Measurements from ENCODE around the gene CHEK2.
A peak's percentile ranks its signal among the peaks of the same experiment; 100 is the strongest.
"Not testable (repeated sequence)": the region's sequence is repeated elsewhere in the genome, so short reads cannot be mapped to it uniquely, and the experiment has no call there.

Gene CHEK2

DNA sequence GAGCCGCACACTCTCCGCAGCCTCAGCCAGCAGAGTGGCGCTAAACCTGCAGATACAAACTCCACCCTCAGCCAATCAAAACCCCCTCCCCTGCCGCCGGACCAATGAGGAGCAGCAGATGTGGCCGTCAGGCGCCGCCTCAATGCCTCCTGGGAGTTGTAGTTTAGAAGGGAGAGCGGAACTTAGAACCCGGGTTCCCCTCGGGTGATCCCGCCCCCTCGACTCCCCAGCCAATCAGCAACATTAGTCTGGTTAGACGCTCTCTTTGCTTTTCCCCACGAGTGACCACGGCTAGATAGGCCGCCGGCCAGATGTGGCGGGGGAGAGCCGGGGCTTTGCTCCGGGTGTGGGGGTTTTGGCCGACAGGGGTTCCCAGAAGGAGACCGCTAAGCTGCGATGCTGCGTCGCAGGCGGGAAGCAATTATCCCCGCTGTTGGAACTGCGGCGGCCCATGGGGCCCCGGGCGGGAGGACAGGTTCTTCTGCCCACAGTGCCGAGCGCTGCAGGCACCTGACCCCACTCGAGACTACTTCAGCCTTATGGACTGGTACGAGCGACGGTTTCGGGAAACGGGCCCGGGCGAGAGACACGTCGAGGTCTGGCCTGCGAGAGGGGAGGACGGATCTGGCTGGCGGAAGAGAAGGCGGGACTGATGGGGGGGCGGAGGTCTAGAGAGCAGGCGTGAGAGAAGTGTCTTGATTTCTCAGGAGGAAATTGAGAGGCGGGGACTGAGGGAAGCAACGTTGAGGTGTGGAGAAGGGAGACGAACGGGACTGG, at the start of gene CHEK2, which contains the start of gene HSCB:
CHEK2 (minus strand) TSS at position 36 of the 777 bp plus-strand sequence. CDS start 7,099 bp downstream, outside the sequence.
HSCB (plus strand) TSS at position 255 of the 777 bp plus-strand sequence; CDS start at position 312, 57 bp downstream.
- peak; percentile 100 for DNase-seq (ENCODE audit: low spot score)

GRCh38 chr22:28791124-28791523, 49.5 kb upstream of the CHEK2 start:
- no peak for DNase-seq (ENCODE audit: low spot score)

- DNase-seq (ENCODE audit: low spot score): no peak
Measured at GRCh38 chr22:28788601-28789000, 47.0 kb upstream of the CHEK2 start.

DNA sequence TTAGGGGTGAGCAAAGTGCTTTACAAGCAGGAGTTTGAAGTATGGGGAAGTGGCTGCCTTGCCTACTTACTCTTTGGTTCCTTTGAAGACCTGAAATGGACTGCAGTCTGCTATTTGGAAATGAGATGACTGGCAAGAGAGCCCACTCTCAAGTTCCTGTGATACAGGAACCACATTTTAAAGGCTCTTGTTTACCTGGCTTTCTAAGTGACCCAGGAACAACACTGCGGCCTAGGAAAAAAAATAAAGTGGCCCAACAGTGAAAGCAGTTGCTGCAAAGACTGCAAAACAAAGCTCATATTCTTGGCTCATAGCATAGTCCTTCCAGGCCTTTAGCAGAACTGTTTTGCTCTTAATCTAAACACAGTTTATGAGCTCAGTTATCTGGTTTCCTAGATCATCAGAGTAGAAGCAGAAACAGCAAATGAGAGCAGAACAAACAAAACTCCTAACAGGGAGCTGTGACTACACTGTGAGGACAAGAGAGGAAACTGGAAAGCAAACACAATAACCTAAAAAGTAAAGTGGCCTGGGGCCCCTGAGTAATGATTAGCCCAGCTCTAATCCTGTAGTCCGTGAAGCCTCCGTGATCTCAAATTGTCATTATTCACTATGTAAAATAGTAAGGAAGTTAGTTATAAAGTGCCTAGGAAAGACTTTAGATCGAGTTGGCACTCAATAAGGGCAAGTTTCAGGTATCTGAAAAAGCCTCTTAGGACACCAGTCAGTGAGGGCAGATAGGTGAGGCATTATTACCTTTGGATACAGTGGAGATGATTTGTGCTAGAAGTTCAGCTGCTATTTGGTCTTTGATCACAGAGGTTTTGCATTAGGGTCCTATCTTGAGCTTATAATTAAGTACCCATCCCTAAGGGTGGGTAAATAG, 42.4 kb upstream of the CHEK2 start:
- no peak for DNase-seq (ENCODE audit: low spot score)

GRCh38 chr22:28780296-28780695, 38.7 kb upstream of the CHEK2 start:
- no peak for DNase-seq (ENCODE audit: low spot score)

DNA sequence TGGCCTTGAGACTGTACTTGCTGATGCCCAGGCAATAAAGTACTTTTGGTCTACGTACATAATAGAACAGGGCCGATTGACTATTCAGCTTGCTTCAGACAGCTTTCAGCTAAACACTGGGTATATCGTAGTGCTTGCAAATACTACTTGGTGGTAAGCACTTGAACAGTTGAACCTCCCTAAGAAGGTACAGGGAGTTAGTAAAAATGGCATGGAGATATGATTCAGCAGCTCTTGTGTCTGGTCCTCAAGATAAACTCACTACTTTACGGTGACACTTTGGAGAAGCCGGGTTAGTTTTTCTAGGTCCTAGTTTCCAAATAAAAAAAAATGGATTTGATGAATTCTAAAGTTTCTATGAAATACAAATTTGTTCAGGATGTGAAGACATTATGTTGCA, 38.2 kb upstream of the CHEK2 start:
- DNase-seq (ENCODE audit: low spot score): no peak

DNA sequence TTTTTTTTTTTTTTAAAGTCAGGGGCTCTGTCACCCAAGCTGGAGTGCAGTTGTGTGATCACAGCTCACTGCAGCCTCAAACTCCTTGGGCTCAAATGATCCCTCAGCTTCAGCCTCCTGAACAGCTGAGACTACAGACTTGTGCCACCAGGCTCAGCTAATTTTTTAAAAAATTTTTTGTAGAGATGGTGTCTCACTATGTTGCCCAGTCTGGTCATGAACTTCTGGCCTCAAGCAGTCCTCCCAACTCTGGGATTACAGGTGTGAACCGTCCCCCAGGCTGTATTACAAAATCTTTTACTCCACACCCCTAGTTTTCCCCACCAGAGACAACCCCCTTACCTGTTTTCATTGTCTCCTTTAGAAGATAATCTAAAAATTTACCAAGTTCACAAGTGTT, 32.8 kb upstream of the CHEK2 start:
- no peak for DNase-seq (ENCODE audit: low spot score)

DNA sequence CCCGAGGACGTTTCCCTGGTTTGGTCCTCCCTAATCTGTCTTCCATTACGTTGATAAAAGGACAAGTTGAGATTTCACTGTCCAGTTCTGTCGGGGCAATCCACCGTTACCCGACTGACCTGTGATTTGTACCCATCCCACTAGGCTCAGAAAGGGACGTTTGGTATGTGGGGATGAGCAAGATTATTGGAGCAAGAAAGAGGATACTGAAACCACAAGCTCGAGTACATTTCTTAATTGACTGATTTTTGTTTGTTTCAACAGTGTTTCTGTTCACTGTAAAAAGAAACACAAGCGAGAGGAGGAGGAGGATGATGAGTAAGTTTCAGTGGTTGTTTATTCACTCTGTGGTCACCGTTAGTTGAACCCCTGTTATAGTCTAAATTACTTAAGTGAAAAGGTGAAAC, 31.8 kb upstream of the CHEK2 start:
- DNase-seq (ENCODE audit: low spot score): peak; percentile 78

DNA sequence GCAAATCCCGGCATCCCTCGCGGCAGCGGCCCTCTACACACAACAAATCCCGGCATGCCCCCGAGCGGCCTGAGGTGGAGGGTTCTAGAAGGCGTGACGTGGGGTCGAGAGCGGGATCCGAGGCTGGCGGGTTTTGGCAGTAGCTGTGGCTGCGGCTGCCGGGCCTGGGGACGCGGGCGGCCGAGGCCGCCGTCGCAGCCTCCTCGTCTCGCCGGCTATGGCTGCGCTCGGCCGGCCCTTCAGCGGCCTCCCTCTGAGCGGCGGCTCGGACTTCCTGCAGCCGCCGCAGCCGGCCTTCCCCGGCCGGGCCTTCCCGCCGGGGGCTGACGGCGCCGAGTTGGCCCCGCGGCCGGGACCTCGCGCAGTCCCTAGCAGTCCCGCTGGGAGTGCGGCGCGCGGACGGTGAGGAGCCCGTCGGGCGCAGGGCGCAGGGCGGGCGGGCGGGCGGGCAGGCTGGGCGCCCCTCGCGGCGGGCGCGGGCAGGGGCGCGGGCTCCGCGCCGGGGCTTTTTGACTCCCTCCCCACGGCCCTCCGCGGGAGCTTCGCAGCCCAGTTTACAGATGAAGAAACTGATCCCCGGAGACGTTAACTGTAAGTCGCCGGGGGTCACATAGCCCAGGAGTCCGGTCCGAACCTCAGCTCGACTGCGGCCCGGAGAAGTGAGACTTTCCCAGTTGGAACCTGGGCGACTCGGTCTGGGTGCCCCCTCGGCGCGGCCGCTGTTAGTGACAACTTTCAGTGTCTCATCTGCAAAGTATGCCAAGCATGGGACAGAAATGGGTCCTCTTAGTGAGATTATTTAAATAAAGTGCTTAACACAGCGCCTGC, 31.2 kb upstream of the CHEK2 start, which contains the start of gene CCDC117:
CCDC117 (plus strand) TSS at position 63 of the 828 bp plus-strand sequence; CDS start at position 218, 155 bp downstream.
- peak; percentile 97 for DNase-seq (ENCODE audit: low spot score)

GRCh38 chr22:28771195-28771791, 29.7 kb upstream of the CHEK2 start:
- no peak for DNase-seq (ENCODE audit: low spot score)

DNA sequence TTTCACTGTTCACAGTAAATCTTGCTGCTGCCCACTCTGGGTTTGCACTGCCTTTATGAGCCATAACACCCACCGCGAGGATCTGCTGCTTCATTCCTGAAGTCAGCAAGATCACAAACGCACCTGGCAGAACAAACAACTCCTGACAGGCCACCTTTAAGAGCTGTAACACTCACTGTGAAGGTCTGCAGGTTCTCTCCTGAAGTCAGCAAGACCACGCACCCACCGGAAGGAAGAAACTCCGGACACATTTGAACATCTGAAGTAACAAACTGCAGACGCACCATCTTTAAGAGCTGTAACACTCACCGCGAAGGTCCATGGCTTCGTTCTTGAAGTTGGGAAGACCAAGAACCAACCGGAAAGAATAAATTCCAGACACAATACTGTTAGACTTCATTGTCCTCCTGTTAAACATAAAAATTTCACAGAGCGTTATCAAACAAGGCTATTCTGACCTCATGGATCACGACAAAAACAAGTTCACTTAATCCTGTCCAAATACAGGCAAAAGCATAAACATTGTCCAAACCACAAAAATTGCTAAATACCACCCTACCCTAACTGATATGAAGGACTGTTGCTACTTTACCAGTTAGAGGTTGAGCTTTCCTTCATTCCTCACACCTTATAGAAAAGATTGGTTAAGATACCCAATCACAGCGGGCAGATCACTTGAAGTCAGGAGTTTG, 27.9 kb upstream of the CHEK2 start:
- no peak for DNase-seq (ENCODE audit: low spot score)

DNA sequence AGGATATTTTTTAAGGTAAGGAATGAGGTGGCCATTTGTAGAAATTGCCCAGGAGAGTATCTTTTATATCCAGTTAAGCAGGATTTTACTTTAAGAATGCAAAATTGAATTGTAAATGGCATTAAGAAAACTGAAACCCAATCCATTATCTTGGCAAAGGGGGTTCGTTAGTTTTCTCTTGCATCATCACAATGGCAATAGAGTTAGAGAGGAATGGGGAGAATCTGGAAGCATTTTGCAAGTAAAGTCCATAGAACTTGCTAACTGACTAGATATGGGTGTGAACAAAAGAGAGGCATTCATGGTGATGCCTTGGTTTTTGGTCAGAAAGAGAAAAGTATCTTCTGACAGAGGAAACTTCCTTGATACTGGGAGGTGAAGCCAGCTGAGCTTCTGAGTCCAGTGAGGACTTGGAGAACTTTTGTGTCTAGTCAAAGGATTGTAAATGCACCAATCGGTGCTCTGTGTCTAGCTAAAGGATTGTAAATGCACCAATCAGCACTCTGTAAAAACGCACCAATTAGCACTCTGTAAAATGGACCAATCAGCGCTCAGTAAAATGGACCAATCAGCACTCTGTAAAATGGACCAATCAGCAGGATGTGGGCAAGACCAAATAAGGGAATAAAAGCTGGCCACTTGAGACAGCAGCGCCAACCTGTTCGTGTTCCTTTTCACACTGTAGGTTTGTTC, 27.2 kb upstream of the CHEK2 start:
- DNase-seq (ENCODE audit: low spot score): peak; percentile 10

DNA sequence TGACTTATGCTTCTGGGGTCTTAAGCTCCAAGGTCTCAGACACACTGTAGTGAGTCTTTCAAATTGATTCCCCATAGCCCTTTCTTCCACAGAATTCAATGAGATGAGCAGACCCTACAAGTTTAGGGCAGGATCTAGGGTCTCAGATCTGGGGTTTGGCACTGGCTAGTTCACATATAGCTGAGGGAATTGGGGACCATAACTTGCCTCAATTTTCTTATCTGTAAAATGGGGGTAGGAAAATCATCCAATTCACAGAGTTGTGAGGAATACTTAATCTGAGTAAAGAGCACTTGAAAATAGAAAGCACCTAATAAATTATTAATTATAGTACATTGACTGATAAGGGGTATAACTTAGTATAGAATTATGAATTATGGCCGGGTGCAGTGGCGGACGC, 25.0 kb upstream of the CHEK2 start:
- no peak for DNase-seq (ENCODE audit: low spot score)

DNA sequence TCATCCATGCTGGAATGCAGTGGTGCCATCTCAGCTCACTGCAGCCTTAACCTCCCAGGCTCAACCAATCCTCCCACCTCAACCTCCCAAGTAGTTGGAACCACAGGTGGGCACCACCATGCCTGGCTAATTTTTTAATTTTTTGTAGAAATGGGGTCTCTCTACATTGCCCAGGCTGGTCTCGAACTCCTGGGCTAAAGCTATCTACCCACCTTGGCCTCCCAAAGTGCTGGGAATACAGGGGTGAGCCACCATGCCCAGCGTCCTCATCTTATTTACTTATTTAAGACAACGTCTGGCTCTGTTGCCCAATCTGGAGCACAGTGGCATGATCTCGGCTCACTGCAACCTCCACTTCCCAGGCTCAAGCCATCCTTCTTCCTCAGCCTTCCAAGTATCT, 20.4 kb upstream of the CHEK2 start:
- not testable (repeated sequence) for DNase-seq (ENCODE audit: low spot score)

DNA sequence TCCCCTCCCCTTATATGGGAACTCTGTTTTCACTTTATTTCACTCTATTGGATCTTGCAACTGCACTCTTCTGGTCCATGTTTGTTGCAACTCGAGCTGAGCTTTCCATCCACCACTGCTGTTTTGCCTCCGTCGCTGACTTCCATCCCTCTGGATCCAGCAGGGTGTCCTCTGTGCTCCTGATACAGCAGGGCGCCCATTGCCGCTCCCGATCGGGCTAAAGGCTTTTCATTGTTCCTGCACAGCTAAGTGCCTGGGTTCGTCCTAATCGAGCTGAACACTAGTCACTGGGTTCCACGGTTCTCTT, 19.8 kb upstream of the CHEK2 start:
- DNase-seq (ENCODE audit: low spot score): no peak

DNA sequence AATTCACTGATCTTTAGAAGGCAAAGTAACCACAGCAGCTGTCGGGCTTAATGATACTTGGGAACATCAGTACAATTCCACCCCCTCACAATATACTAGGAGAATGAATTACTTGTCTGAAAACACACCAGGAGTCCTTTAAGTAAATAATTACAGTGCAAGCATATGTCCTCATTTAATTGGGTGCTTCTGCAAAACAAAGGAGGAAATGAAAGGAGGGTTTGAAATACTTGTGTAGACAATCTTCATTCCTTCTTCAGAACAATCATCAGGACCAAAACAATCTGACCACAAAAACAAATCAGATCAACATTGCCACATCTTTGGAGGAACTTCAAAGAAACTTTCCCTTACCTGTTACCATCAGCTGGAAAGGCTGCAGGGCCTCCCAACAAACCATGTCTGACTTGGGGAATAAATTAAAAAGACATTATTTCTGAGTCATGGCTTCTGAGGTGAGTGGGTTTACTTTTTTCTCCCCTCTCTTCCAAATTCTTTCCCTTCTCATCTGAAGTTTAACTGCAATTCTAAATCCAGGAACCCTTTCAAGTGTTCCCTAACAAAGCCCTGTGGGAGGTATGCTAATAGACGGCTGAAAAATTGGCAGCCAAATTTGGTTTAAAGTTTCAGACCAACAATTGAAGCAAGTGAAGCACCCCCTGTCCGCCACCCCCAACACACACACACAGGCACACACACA, 18.4 kb upstream of the CHEK2 start:
- DNase-seq (ENCODE audit: low spot score): no peak

GRCh38 chr22:28754512-28754911, 12.9 kb upstream of the CHEK2 start:
- not testable (repeated sequence) for DNase-seq (ENCODE audit: low spot score)

DNA sequence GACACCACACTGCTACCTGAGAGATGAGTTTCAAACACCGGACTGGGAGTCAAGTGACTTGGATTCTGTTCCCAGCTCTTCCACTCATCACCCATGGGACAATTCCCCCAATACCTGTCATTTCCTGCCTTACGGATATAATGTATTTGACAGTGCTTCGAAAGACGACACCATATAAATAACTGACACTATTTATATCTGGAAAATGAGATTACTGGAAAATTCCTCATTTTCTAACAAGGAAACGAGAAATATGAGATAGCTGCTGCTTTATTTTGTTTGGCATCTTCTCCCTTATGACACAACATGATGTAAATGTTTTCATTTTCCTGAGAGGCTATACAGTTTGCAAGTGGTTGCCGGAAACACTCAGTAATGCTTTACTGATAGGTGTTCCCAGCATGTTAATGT, 8.9 kb upstream of the CHEK2 start:
- no peak for DNase-seq (ENCODE audit: low spot score)

- DNase-seq (ENCODE audit: low spot score): peak; percentile 14
Measured at GRCh38 chr22:28743852-28744251, 2.2 kb upstream of the CHEK2 start.

DNA sequence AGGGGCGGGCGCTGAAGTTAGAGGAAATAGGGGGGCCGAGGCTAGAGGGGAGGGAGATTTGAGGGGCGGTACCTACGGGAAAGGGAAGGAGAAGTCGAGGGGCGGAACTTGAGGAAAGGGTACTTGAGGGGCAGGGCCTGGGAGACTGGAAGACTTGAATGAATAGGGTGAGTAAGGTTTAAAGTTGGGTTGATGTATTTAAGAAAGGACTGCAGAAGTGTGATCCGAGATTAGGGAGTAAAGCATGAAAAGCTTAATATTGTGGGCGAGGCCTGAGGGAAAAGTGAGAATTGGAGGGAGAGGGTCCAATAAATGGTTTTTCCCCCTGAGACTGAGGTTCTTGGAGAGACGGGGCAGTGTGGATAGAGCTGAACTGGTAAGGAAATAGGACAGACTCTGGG, 942 bp upstream of the CHEK2 start:
- DNase-seq (ENCODE audit: low spot score): no peak

Measured in activated CD4-positive, alpha-beta T cell treated with anti-CD3 and anti-CD28 coated beads, Interleukin-2, Interleukin-4, amounts not matched to agents 100 ng/mL and 50 ng/mL, durations not matched to agents 16 hours and 8 hours (primary cell).